ENCODE data around the gene LMBRD1. TPM values are rescaled to one million over a fixed set of nuclear protein-coding genes. Genes with fewer than 3 reads are reported as not detected.

The LMBRD1 gene
- total RNA-seq, 1 donor from 2014 or later, result 39.1 TPM

GRCh38 chr6:69780585-69781178 lies 16.1 kb downstream of the LMBRD1 start:
- no peak overlapping the region for H3K4me3 Mint-ChIP-seq (ENCODE audit: low read depth)
- peak overlapping the region; percentile 7 for H3K27ac Mint-ChIP-seq
- peaks cover 16% of the 10 kb centered on the region for H3K4me1 Mint-ChIP-seq (ENCODE audit: low read depth)
- peaks cover 4% of the 10 kb centered on the region for H3K9me3 Mint-ChIP-seq (ENCODE audit: low read depth)
- no peaks in the 10 kb centered on the region for H3K27me3 Mint-ChIP-seq
- no peak for DNase-seq (ENCODE audit: low spot score, unreplicated experiment)
- peaks cover 16% of the 10 kb centered on the region for H3K36me3 Mint-ChIP-seq (ENCODE audit: insufficient read depth)
- TF ChIP-seq CTCF (IDR thresholded peaks at IDR 0.05; ENCODE audit: unreplicated experiment), result no peak

- no peak overlapping the region for H3K4me3 Mint-ChIP-seq (ENCODE audit: low read depth)
- H3K36me3 Mint-ChIP-seq (ENCODE audit: insufficient read depth), result peaks cover 22% of the 10 kb centered on the region
- H3K9me3 Mint-ChIP-seq (ENCODE audit: low read depth), result no peaks in the 10 kb centered on the region
- TF ChIP-seq CTCF (IDR thresholded peaks at IDR 0.05; ENCODE audit: unreplicated experiment), result no peak
- H3K27me3 Mint-ChIP-seq, result no peaks in the 10 kb centered on the region
- no peak overlapping the region for H3K27ac Mint-ChIP-seq
- H3K4me1 Mint-ChIP-seq (ENCODE audit: low read depth), result peaks cover 12% of the 10 kb centered on the region
- no peak for DNase-seq (ENCODE audit: low spot score, unreplicated experiment)
These were observed 20.9 kb downstream of the LMBRD1 start for GRCh38 chr6:69775941-69776340.

GRCh38 chr6:69775585-69775849 lies 21.3 kb downstream of the LMBRD1 start:
- no peak overlapping the region for H3K4me3 Mint-ChIP-seq (ENCODE audit: low read depth)
- no peak for DNase-seq (ENCODE audit: low spot score, unreplicated experiment)
- H3K27ac Mint-ChIP-seq, result no peak overlapping the region
- H3K36me3 Mint-ChIP-seq (ENCODE audit: insufficient read depth), result peaks cover 25% of the 10 kb centered on the region
- no peaks in the 10 kb centered on the region for H3K9me3 Mint-ChIP-seq (ENCODE audit: low read depth)
- H3K4me1 Mint-ChIP-seq (ENCODE audit: low read depth), result peaks cover 8% of the 10 kb centered on the region
- H3K27me3 Mint-ChIP-seq, result no peaks in the 10 kb centered on the region
- TF ChIP-seq CTCF (IDR thresholded peaks at IDR 0.05; ENCODE audit: unreplicated experiment), result no peak

GRCh38 chr6:69774740-69775584 lies 21.8 kb downstream of the LMBRD1 start:
- Mint-ChIP-seq H3K36me3 (ENCODE audit: insufficient read depth) (peaks cover 21% of the 10 kb centered on the region), H3K27me3 (no peaks in the 10 kb centered on the region), H3K9me3 (ENCODE audit: low read depth) (no peaks in the 10 kb centered on the region), H3K4me1 (ENCODE audit: low read depth) (peaks cover 7% of the 10 kb centered on the region), H3K27ac (peak overlapping the region; percentile 67), H3K4me3 (ENCODE audit: low read depth) (no peak overlapping the region)
- no peak for DNase-seq (ENCODE audit: low spot score, unreplicated experiment)
- no peak for TF ChIP-seq CTCF (IDR thresholded peaks at IDR 0.05; ENCODE audit: unreplicated experiment)

- peaks cover 14% of the 10 kb centered on the region for H3K36me3 Mint-ChIP-seq (ENCODE audit: insufficient read depth)
- H3K27ac Mint-ChIP-seq, result no peak overlapping the region
- no peak for TF ChIP-seq CTCF (IDR thresholded peaks at IDR 0.05; ENCODE audit: unreplicated experiment)
- H3K9me3 Mint-ChIP-seq (ENCODE audit: low read depth), result no peaks in the 10 kb centered on the region
- DNase-seq (ENCODE audit: low spot score, unreplicated experiment), result no peak
- peaks cover 7% of the 10 kb centered on the region for H3K4me1 Mint-ChIP-seq (ENCODE audit: low read depth)
- no peak overlapping the region for H3K4me3 Mint-ChIP-seq (ENCODE audit: low read depth)
- no peaks in the 10 kb centered on the region for H3K27me3 Mint-ChIP-seq
These were observed 25.5 kb downstream of the LMBRD1 start for GRCh38 chr6:69771158-69771906.
